ENCODE measurements around the gene POU5F1.

GRCh38 chr6:31202259-31203166 is 32.0 kb upstream of the POU5F1 start:
- no peak for TF ChIP-seq RNF2 (IDR thresholded peaks at IDR 0.05; ENCODE audit: borderline replicate concordance, low read depth)
- no peak for TF ChIP-seq CTCF (IDR thresholded peaks at IDR 0.05)
